Activated CD4-positive, alpha-beta T cell treated with anti-CD3 and anti-CD28 coated beads, Interleukin-2, Interleukin-6, amounts not matched to agents 100 ng/mL and 50 ng/mL, durations not matched to agents 16 hours and 8 hours (primary cell): ENCODE data around the gene EIF5A.
"Not testable (repeated sequence)": the region's sequence is repeated elsewhere in the genome, so short reads cannot be mapped to it uniquely, and the experiment has no call there.

Experiments
- DNase-seq: peaks from one replicate; pipeline ENCODE4 v3.0.0-alpha.2; 2020

EIF5A gene

GRCh38 chr17:7332600-7333069, 25.2 kb downstream of the EIF5A start:
- not testable (repeated sequence) for DNase-seq

GRCh38 chr17:7334938-7335538, 27.6 kb downstream of the EIF5A start:
- DNase-seq = no peak

- DNase-seq = not testable (repeated sequence)
Measured at GRCh38 chr17:7335765-7336164, 28.3 kb downstream of the EIF5A start.

- peak; percentile 93 for DNase-seq
Measured at GRCh38 chr17:7336240-7337175, 29.1 kb downstream of the EIF5A start, which contains the start of gene ACAP1. ACAP1 (plus strand) TSS chr17:7336529; CDS start chr17:7336735, 206 bp downstream.

GRCh38 chr17:7337600-7337999, 30.2 kb downstream of the EIF5A start:
- DNase-seq = not testable (repeated sequence)

- no peak for DNase-seq
Measured at GRCh38 chr17:7340179-7340578, 32.8 kb downstream of the EIF5A start.

- no peak for DNase-seq
Measured at GRCh38 chr17:7341842-7342241, 34.4 kb downstream of the EIF5A start.

GRCh38 chr17:7343250-7343649, 35.8 kb downstream of the EIF5A start:
- DNase-seq = no peak

- no peak for DNase-seq
Measured at GRCh38 chr17:7346761-7347614, 39.6 kb downstream of the EIF5A start.

GRCh38 chr17:7347630-7348477, 40.4 kb downstream of the EIF5A start:
- no peak for DNase-seq

GRCh38 chr17:7348478-7349242, 41.2 kb downstream of the EIF5A start:
- DNase-seq = no peak

GRCh38 chr17:7351665-7352502, 44.5 kb downstream of the EIF5A start, which contains the start of gene KCTD11:
KCTD11 (plus strand) TSS chr17:7352162.
- DNase-seq = peak; percentile 88

- no peak for DNase-seq
Measured at GRCh38 chr17:7352503-7352889, 45.1 kb downstream of the EIF5A start.

GRCh38 chr17:7352910-7353635, 45.6 kb downstream of the EIF5A start:
- no peak for DNase-seq

GRCh38 chr17:7354262-7354843, 46.9 kb downstream of the EIF5A start:
- DNase-seq = peak; percentile 44

- no peak for DNase-seq
Measured at GRCh38 chr17:7355053-7355452, 47.6 kb downstream of the EIF5A start, which contains the start of gene TMEM95. TMEM95 (plus strand) TSS chr17:7355156; CDS start chr17:7355205, 49 bp downstream.

GRCh38 chr17:7355573-7355972, 48.1 kb downstream of the EIF5A start:
- no peak for DNase-seq

GRCh38 chr17:7356072-7356549, 48.7 kb downstream of the EIF5A start:
- DNase-seq = peak; percentile 92

GRCh38 chr17:7356756-7357155, 49.3 kb downstream of the EIF5A start:
- no peak for DNase-seq
